Body of pancreas (tissue), 4 donors: ENCODE data around the gene ANKRD23.

ENCODE experiments used
- CTCF ChIP-seq, 7 experiments: fragments of 450-650 bp in 4 of 7; fragments of 200-600 bp in 3 of 7; sonication (generic) in 3 of 7; IDR thresholded peaks; one replicate each; pipeline ENCODE4 v1.5.1; 2016 to 2019; ENCODE audit warnings: antibody characterized with exemption in 7 of 7
- POLR2A ChIP-seq, 3 donors: fragments of 450-650 bp; IDR thresholded peaks; one replicate each; pipeline ENCODE4 v1.6.1; 2016; ENCODE audit warnings: antibody characterized with exemption in 3 of 3, mild to moderate bottlenecking in 2 of 3

- TF ChIP-seq CTCF (IDR thresholded peaks at IDR 0.05), result no peak
- TF ChIP-seq POLR2A (IDR thresholded peaks at IDR 0.05), result no peak
These were observed 9.5 kb upstream of the ANKRD23 start for GRCh38 chr2:96853321-96853720.
